Panc1 (cell line): ENCODE data around the gene PARM1. TPM values are rescaled to one million over a fixed set of nuclear protein-coding genes. Genes with fewer than 3 reads are reported as not detected.
A peak's percentile ranks its signal among the peaks of the same experiment; 100 is the strongest.

ENCODE experiments used
- ATAC-seq: fragments of 200-7000 bp; cut with Tn5 transposase; 2 replicates; pipeline ENCODE4 v1.9.1; 2020; ENCODE audit warnings: mild to moderate bottlenecking, moderate library complexity
- Bru-seq: library from RNA; stranded (reverse); fragments of 400-500 nt; gene quantifications from one replicate; lab custom pipeline; 2021; lab: Mats Ljungman, UMichigan
- BruChase-seq, 2 experiments: library from RNA; stranded (reverse); fragments of 400-500 nt; gene quantifications; one replicate each; lab custom pipeline; 2021; lab: Mats Ljungman, UMichigan
- BruUV-seq: library from RNA; stranded (reverse); fragments of 400-500 nt; replicated peaks from 2 replicates; lab custom pipeline; 2021; lab: Mats Ljungman, UMichigan
- CTCF ChIA-PET: fragments of 300-600 bp; sonication (Branson Sonifier 250); formaldehyde crosslinking; loops from one replicate; lab custom pipeline; 2022; ENCODE audit warnings: antibody characterized with exemption; lab: Charles Lee
- POLR2A ChIA-PET: fragments of 300-600 bp; sonication (Branson Sonifier 250); formaldehyde crosslinking; loops from one replicate; lab custom pipeline; 2022; ENCODE audit warnings: antibody characterized with exemption; lab: Charles Lee
- DNase-seq: peaks from one replicate; pipeline ENCODE4 v3.0.0-alpha.2; 2010; ENCODE audit warnings: low read depth, low spot score
- H3K27ac ChIP-seq: 2 replicates; pipeline ENCODE4 v1.5.1; 2011; ENCODE audit warnings: mild to moderate bottlenecking, low read length, inconsistent platforms
- H3K27me3 ChIP-seq: fragments of 200-500 bp; sonication (Bioruptor generic); 2 replicates; pipeline ENCODE4 v1.6.0; 2014; ENCODE audit warnings: low read length, inconsistent platforms; ENCODE audit not compliant: control insufficient read depth, insufficient read depth
- H3K36me3 ChIP-seq: fragments of 200-500 bp; sonication (Bioruptor generic); 2 replicates; pipeline ENCODE4 v1.5.1; 2014; ENCODE audit warnings: inconsistent platforms, mild to moderate bottlenecking, low read length, moderate library complexity; ENCODE audit not compliant: control insufficient read depth, insufficient read depth
- H3K4me1 ChIP-seq: 2 replicates; pipeline ENCODE4 v1.5.1; 2011; ENCODE audit warnings: inconsistent platforms, mild to moderate bottlenecking, low read length, moderate library complexity; ENCODE audit not compliant: control insufficient read depth, insufficient read depth
- H3K4me3 ChIP-seq, 2 experiments: 2 replicates each; pipeline ENCODE4 v1.5.1; 2011 to 2012; ENCODE audit warnings: low read depth in 2 of 2, low read length in 2 of 2, mild to moderate bottlenecking in 2 of 2, inconsistent platforms in 1 of 2, moderate library complexity in 1 of 2
- H3K9me3 ChIP-seq: fragments of 200-500 bp; sonication (Bioruptor generic); 2 replicates; pipeline ENCODE4 v1.5.1; 2014; ENCODE audit warnings: low read depth, mild to moderate bottlenecking, inconsistent platforms, low read length, moderate library complexity; ENCODE audit not compliant: control insufficient read depth, insufficient read depth
- CTCF ChIP-seq: fragments of 450-650 bp; IDR thresholded peaks from 2 replicates; pipeline ENCODE4 v1.5.1; 2017; ENCODE audit warnings: mild to moderate bottlenecking
- POLR2AphosphoS5 ChIP-seq: IDR thresholded peaks from 2 replicates; pipeline ENCODE4 v1.6.1; 2012; ENCODE audit warnings: mild to moderate bottlenecking, low read depth, low read length, moderate library complexity
- REST ChIP-seq, 2 experiments: IDR thresholded peaks; 2 replicates each; pipeline ENCODE4 v1.6.1; 2011 to 2012; ENCODE audit warnings: low read depth in 2 of 2, control low read depth in 1 of 2, low read length in 1 of 2, mild to moderate bottlenecking in 1 of 2, moderate library complexity in 1 of 2; ENCODE audit not compliant: insufficient read depth in 1 of 2
- SIN3A ChIP-seq: IDR thresholded peaks from 2 replicates; pipeline ENCODE4 v1.6.1; 2012; ENCODE audit warnings: low read depth, mild to moderate bottlenecking, low read length, moderate library complexity, borderline replicate concordance; ENCODE audit not compliant: insufficient read depth
- TCF7L2 ChIP-seq: IDR thresholded peaks from 2 replicates; pipeline ENCODE4 v1.6.1; 2011; ENCODE audit warnings: mild to moderate bottlenecking, low read depth, low read length, inconsistent platforms
- in situ Hi-C: cut with HindIII; loops from 2 replicates; pipeline ENCODE4 v1.10.0; 2016; ENCODE audit warnings: low sequenced_read_pairs, low pct_unique_long_range_greater_than_20kb
- intact Hi-C: fragments of 100-400 bp; cut with micrococcal nuclease; formaldehyde crosslinking; loops from one replicate; pipeline ENCODE4 v1.10.0; 2022; ENCODE audit not compliant: unreplicated experiment
- long read RNA-seq: library from polyadenylated mRNA; unstranded; transcript quantifications from one replicate; pipeline ENCODE4 v2.0.0, GENCODE V29; 2021; ENCODE audit not compliant: unreplicated experiment
- polyA plus RNA-seq: library from polyadenylated mRNA; unstranded; fragments of >200 nt; gene quantifications from one replicate; pipeline ENCODE4 v1.2.1, GENCODE V29; 2012; ENCODE audit warnings: missing spikeins; ENCODE audit not compliant: insufficient read length
- total RNA-seq: library from RNA; stranded (reverse); gene quantifications from one replicate; pipeline ENCODE4 v1.2.1, GENCODE V29; 2021; ENCODE audit not compliant: unreplicated experiment

The PARM1 gene
- 0.21 TPM for total RNA-seq
- polyA plus RNA-seq = 0.15 TPM
- Bru-seq, nascent RNA = percentile 11 among the genes with signal in this experiment
- percentile 9 among the genes with signal in this experiment for BruChase-seq, experiment 1, labeled RNA remaining after a 2-hour chase
- percentile 14 among the genes with signal in this experiment for BruChase-seq, experiment 2, labeled RNA remaining after a 6-hour chase
- long read RNA-seq = 0 reads

- ATAC-seq (peak; percentile 87), DNase-seq (peak; percentile 17)
- POLR2A ChIA-PET = no interaction called here
- H3K4me3 ChIP-seq = peak within 1 kb of the TSS; percentile 26 to 52
- intact Hi-C loops (no loop called here), in situ Hi-C loops (no loop called here)
- peak; percentile 75 for TF ChIP-seq CTCF
- no peak for TF ChIP-seq REST (IDR thresholded peaks at IDR 0.05; ENCODE audit: insufficient read depth in 1 of 2, low read depth in 2 of 2, low read length in 1 of 2)
- H3K4me1 ChIP-seq = no peaks in the 10 kb centered on the region; the same call in 1 of the 2 replicates
- no TSS peak for BruUV-seq
- CTCF ChIA-PET = no interaction called here
- H3K9me3 ChIP-seq = no peaks in the 10 kb centered on the region
- H3K27ac ChIP-seq = no peak within 1 kb of the TSS
- H3K36me3 ChIP-seq = no peaks in the 10 kb centered on the region
- H3K27me3 ChIP-seq = peaks cover 15% of the 10 kb centered on the region
Observed at GRCh38 chr4:74932832-74933561, at the start of gene PARM1. Gene PARM1, plus strand, starts transcription at chr4:74933116. Its CDS starts 212 bp downstream, at chr4:74933328.

- no TSS peak for BruUV-seq
- intact Hi-C loops (no loop called here), in situ Hi-C loops (no loop called here)
- no peak for TF ChIP-seq TCF7L2
- TF ChIP-seq CTCF = no peak
- no peak for TF ChIP-seq POLR2AphosphoS5
- TF ChIP-seq SIN3A = no peak
- TF ChIP-seq REST (IDR thresholded peaks at IDR 0.05; ENCODE audit: insufficient read depth in 1 of 2, low read depth in 2 of 2, low read length in 1 of 2) = no peak
- ATAC-seq (no peak), DNase-seq (no peak)
- ChIA-PET POLR2A (no interaction called here), CTCF (no interaction called here)
- H3K27ac ChIP-seq = no peak overlapping the region
- no peak overlapping the region for H3K4me3 ChIP-seq
- no peaks in the 10 kb centered on the region for H3K4me1 ChIP-seq
- no peaks in the 10 kb centered on the region for H3K36me3 ChIP-seq
- no peaks in the 10 kb centered on the region for H3K9me3 ChIP-seq
- H3K27me3 ChIP-seq = no peaks in the 10 kb centered on the region
Observed at GRCh38 chr4:74884266-74884665, 48.6 kb upstream of the PARM1 start.
